SHP77 treated with DMSO at 0.1 percent for 48 hours (cell line): ENCODE measurements around the gene BMF.
"Not testable (repeated sequence)": the region's sequence is repeated elsewhere in the genome, so short reads cannot be mapped to it uniquely, and the experiment has no call there.

Experiments used
- DNase-seq: peaks from one replicate; lab custom pipeline; 2025; lab: John Stamatoyannopoulos, UW

BMF gene

DNA sequence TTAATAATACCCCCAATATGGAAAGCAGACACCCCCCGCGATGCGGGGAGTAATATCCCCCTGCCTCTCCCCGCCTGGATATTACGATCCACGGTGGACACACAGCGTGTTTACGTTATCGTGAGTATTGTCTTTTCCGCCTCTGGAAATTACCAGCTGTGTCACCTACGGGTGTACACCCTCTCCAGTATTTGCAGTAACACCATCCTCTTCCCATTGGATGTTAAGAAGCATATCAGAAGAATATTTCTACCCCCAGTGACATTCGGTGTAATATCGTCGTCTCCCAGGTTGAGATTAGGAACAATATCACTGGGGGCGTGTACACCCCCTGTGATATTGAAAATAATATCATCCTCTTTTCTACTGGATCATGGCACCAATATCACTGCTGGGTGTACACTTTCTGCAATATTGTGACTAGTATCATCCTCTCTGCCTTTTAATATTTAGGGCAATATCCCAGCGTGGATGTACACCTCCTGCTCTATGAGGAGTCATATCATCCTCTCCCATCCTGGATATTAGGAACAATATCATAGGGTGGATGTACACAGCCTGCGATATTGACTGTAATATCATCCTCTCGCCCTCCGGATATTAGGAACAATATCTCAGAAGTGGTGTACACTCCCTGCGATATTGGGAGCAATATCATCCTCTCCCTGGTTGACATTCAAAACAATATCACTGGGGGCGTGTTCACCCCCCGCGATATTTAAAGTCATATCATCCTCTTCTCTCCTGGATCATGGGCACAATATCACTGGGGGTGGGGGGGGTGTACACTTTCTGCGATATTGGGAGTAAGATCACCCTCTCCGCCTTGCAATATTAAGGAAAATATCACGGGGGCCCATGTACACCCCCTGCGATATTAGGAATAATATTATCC lies 20.3 kb upstream of the BMF start:
- DNase-seq = no peak

DNA sequence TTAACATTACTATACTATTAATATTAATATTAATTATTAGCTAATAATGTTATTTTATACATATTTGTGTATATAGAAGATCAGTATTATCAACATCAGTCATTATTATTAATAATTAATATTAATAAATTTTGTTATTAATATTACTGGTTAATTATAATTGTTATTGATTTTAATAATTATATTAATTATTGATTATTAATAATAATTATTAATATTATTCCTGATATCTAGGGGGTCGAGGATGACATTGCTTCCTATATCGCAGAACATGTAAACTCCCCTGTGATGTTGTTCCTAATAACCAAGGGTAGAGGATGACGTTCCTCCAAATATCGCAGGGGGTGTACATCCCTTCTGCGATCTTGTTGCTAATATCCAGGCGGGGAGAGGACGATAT lies 17.3 kb upstream of the BMF start:
- no peak for DNase-seq

DNA sequence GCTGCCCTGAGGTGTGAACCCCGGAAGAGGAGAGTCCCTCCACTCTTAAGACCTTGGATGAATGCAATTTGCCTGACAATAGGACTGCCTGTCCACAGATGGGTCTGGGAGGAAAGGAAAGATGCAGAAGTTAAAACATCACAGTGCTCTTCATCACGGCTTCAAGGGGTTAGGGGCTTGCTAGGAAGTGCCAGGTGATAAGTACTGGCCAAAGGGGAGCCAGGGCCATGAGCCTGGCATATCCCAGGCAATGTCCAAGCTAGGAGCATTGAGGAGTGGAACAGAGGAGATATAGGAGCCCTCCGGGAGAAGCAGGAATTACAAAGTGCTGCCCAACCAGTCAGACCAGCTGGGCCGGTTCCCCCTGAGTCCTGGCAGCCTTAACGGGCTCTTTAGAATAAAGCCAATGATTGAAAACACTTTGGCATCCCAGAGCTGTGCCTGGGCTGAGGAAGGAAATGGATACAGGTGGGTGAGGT lies 16.2 kb upstream of the BMF start:
- not testable (repeated sequence) for DNase-seq

DNA sequence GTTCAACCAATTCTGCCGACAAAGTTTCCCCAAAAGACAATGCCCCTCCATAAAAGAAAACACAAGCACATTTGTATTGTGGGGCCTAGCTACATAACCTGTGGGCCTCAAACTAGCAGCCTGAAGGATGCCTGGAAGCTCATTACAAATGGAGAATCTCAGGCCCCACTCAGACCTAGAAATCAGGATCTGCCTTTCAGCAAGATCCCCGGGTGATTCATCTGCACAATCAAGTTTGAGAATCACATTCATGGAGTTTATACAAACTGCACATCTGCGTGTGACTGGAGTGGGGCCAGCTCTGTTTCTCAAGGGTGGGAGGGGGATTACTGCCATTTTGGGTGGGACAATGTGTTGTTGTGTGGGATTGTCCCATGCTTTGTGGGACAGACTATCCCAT lies 15.7 kb upstream of the BMF start:
- not testable (repeated sequence) for DNase-seq

DNA sequence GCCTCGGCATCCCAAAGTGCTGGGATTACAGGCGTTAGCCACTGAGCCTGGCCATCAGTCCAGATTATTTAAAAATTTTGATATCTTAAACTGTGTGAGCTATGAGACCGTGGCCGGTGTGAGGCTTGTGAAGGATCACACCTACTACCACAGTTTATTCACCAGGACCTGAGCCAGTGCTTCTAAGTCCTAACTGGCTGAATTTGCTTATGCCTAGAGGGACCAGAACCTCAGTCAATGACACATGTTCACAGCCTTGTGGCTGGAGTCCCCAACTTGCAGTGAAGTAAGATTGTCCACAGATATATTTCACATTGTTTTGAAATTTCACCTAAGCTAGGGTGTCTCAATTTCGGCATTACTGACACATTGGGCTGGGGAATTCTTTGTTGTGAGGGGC lies 15.2 kb upstream of the BMF start:
- DNase-seq = not testable (repeated sequence)

DNA sequence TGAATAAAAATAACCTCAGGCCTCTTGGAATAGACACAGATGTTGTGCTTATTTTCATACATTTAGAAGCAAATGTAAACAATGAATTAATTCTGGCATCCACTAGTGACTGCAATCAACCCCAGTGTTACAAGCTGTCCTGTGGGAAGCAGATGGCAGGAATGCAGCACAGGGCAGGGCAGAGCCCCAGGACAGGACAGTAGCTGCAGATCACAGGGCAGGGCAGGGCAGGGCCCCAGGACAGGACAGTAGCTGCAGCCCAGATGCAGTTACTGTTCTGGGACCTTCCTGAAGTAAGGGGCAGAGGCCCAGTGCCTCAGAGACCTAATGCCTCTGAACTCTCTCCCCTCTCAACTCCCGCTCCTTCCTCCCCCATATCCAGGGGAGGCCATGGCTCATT lies 14.3 kb upstream of the BMF start:
- DNase-seq = not testable (repeated sequence)

DNA sequence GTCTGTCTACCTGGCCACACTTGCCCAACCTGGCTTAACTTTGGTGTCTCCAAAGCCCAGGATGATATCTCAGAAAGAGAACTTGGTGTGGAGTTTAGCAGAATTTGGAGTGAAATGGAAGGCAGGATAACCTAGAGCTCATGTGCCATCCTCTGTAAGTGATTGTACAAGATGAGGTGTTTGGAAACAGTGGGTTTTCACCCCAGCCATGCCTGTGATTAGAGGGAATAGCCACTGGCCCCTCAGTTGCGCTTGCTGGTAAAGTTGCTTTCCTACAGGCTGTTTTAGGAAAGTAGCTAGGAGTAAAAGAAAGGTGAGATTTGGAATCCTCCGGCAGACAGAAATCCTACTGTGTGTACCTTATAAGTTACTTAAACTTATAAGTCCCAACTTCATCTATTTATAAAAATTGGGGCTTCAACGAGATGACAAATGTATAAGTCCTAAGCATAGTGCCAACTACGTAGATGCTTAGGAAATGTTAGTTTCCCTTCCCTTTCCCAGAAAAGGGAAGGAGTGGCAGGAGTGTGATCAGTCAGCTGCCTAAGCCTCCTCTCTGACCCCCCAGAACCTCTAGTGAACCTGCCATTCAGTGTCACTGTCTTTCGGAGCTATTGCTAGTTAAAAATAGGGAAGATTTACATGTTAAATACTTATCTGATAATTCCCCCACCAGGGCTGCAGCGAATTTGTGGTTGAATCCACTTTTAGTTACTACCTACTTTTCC lies 13.4 kb upstream of the BMF start:
- DNase-seq = no peak

DNA sequence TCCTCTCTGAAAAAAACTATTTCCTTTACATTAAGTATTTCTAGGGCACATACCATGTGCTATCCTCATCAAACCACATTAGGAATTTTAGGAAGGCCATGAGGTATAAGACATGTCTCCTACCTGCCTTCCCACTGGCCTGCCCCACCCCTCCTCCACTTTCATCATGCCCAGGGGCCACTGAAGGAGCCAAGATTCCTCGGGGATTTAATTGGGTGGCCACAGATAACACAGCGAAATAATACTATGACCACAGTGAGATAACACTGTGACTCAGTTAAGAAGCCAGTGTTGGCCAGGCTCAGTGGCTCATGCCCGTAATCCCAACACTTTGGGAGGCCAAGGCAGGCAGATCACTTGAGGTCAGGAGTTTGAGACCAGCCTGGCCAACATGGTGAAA lies 9.8 kb upstream of the BMF start:
- DNase-seq = no peak

DNA sequence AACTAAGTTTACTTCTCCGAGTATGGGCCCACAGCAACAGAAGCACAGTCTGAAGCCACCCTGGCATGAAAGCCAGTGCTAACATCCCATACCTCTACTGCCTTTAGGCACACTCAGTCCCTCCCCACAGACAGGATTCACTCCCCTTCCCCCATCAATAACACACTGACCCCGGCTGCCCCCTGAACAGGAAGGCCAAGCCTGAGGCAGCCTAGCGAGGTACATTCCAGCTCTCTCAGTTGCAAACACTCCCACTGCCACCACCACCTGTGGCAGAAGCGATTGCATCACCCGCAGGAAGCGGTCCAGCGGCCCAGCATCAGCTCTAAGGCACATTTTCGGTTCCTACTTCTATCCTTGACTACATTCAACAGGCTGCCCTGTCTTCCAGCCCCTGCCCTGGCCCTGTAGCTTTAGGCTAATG lies 7.0 kb upstream of the BMF start:
- DNase-seq = no peak

DNA sequence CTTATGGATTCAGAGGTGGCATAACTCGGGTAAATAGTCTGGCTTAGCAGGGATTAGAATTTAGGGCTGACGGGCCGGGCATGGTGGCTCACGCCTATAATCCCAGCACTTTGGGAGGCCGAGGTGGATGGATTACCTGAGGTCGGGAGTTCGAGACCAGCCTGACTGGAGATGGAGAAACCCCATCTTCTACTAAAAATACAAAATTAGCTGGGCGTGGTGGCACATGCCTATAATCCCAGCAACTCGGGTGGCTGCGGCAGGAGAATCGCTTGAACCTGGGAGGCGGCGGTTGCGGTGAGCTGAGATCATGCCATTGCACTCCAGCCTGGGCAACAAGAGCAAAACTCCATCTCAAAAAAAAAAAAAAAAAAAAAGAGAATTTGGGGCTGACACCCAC lies 6.4 kb upstream of the BMF start:
- not testable (repeated sequence) for DNase-seq

DNA sequence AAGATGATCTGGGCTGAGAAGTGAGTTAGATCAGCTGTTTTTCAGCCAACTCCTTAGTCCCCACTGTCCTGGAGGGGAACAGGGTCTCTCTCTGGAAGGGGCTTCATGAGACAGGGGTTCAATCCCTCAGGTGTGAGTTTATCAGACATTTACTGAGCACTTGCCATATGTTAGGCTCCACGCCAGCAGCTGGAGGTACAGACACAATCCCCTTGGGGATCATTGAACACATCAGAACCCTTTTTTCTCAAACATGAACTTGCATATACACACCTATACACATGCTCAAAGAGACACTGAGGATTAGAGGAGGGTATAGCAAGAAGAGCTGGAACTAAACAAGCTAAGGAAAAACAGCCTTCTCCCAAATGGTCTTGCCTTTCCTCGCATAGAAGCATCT lies 5.5 kb upstream of the BMF start:
- DNase-seq = no peak

DNA sequence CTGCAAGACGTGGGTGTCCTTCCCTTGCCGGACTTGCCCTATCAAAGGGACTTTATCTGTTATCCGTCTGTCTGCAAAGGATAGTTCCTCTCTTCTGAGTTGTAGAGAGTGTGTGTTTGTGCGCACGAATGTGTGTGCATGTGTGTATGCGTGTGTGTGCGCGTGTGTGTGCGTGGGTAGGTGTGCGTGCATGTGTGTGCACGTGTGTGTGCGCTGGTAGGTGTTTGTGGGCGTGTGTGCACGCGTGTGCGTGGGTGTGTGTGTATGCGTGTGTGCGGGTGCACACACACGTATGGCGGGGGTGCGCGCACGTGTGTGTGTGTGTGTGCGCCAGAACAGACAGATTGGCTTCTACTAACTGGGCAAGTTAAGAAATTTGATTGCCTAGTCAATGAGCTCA lies 4.1 kb upstream of the BMF start:
- DNase-seq = no peak

DNA sequence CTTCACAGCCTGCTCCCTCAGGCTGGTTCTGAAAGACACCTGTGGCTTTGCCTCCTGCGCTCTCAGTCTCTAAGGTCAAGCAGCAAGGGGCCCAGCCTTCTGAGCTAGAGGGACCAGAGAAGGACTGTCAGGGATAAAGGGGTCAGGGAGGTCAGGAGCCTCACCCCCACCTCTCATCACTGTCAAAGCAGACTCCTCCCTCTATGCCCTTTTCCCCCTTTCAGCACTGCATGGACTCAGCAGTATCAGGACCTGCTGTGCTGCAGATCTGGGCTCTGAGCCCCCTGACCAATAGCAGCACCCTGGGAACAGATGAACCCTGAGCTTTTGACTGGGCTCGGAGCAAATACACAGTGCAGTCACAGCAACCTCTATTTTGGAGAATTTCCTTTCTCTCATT lies 3.2 kb upstream of the BMF start:
- DNase-seq = no peak

DNA sequence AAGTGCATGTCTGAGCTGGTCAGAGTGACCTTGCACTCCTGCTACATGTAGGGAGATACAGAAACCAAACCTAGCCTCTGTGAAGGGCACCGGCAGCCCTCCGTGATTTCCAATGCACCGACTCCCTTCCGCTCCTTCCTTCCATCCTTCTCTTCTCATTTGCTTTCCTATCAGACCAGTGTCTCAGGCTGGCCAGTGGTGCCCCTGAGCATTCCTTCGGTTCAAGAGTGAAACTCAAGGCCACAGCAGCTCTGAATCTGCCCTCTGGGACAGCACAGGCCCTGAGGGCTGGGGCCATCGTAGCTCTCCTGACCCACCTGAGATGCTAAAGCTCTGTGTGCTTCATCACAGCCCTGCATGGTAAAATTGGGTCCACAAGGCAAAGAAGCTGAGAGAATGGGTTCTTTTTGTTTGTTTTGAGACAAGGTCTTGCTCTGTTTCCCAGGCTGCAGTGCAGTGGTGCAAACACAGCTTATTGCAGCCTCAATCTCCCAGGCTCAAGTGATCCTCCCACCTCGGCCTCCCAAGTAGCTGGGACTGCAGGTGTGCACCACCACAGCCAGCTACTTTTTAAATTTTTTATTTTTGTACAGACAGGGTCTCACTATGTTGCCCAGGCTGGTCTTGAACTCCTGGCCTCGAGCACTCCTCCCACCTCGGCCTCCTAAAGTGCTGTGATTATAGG lies 2.3 kb upstream of the BMF start:
- no peak for DNase-seq

DNA sequence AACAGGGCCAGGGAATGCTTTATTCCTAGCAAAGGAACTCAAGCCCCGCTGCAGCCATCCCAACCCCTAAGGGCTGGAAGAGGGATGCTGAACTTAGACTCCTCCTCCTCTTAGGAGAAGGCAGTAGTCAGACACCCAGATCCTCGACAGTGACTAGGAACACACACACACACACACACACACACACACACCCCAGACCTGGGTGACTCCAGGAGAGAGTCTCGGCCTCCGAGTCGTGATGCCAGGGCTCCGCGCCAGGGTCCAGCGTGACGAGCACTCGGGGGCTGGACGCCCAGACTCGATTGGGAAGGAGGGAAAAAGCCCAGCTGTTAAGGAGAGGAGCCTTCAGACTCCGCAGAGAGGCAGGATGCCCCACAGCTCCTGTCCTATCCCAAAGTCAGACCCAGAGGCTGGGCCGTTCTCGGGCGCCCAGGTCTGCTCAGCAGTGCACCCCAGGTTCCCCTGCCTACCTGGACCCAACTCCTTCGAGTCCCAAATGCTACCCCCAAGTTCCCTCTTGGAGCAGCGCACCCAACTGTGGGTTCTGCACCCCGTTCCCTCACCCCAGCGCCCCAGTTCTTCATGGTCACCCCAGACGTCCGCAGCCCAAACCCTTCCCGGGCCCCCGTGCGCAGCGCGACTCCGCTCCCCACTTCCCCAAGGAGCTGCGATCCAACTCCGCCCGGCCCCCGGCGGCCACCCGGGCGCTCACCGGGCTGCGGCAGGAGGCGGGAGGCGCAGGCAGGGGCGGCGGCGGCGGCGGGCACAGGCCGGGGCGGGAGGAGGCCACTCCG lies 421 bp downstream of the BMF start:
- no peak for DNase-seq

DNA sequence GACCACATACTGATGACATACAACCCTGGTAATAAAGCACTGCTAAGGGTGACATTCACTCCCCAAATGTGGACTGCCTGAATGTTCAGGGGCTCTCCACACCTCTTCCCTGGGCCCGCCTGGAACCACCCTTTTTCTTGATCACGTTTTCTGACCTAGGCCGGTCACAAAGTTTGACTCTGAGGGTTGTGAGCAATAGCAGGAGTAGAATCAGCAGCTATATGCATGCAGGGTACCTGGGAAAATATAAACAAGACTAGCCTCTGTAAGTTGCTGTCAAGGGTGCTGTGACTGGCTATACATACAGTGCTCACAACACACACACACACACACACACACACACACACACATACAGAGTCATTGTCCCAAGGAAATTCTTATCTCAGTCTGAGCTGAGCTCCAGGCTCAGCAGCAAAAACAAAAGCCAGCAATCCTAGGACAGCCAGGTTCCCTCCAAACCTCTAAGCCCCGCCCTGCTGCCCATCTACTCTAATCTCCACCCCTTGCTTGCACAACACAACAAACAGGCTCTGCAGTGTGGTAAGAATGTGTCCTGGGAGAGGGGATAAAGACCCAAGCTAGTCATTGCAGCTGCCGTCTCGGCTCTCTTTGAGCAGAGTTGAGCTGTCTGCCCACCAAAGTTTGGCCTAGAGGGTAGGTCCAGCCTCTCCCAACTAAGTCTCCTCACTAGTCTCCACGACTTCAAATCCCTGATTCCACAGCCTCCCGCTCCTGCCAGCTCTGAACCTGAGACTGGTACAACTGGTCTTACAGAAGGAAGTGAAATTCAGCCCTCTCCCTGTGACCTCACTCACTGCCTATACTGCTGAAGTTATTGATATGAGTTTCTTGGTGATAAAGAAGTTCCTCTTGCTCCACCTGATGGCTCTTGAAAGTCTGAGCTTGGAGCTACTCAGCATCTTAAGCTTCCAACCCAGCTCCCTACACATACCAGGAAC lies 2.2 kb downstream of the BMF start:
- DNase-seq = peak; percentile 35

DNA sequence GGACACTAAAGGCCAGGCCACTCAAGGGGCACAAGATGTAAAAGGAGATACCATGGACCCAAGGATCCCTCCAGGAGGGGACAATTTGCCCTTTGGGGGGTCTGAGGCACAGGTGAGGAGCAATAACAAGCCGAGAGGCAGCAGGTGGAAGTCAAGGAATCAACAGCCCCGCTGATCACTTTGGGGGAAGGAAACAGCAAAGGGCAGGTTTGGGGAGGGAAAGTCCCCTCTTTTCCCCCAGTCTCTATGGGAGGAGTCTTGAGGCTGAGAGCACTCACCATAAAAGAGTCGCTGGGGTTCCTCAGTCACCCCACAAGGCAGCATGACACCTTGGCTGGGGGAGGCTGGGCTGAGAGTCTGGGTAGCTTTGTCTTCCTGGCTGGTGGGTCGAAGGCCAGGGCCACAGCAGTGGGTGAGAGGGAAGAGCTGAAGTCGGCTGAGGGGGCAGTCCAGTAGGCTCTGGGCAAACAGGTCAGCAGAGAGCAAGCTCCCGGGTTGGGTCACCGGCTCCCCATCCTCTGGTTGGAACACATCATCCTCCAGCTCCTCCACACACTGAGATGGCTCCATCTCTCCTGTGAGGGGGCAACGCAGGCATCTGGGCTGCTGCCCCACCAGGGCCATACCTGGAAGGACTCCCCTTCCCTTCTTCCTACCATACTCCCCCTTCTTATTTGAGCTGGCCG lies 3.0 kb downstream of the BMF start:
- no peak for DNase-seq

DNA sequence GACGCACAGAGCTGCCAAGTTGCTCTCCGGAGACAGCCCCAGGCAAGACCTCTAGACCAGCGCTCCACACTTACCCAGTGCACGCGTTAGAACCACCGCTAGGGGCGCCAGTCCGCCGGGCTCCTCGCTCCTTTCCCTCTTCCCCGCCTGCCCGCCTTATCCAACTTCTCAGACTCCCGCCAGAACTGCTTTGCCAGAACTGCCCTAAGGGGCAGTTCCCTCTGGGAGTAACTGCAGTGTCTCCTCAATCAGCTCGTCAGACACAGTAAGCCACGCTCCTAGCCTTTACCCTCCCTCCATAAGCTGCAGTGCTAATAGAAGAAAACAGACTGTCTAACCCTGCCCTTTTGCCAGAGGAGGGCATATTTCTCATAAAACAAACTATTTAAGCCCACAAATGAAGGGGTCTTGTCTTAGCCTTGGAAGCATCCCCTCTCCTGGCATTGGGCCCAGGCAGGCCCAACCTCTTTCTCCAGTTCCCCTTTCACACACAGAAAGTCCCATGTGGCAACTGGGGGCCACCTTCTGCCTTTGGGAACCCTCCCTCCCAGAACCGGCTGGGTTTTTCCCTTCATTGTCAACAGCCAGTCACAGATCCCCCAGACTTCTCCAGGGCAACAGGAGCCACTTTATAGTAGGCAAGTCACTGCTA lies 3.7 kb downstream of the BMF start:
- DNase-seq = peak; percentile 76

DNA sequence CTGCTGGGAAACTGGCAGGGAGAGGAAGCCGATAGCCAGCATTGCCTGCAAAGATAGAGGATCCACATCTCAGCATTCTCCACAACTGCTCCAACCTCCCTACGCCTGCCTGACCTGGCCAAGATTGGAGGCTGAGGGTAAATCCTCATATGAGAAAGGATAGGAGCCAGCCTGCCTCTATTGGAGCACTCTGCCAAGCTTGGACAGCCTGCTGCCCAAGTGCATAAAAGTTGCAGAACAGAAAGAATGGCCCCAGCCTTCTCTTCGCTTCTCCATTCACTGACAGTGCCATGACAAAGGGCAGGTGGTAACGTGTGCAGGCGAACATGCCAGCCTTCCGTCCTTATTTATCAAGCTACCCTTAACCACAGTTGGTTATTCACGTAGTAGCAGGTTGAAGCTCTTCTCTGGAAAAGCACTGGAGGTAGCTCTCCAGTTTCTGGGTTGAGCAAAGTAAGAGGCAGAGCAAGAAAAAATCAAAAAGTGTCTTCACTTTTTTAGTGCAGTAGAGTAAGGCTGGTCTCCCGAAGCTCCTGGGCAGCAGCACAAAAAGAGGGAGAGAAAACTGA lies 4.3 kb downstream of the BMF start:
- DNase-seq = no peak
